GM21526 (cell line): ENCODE results near the gene PKP3.
"Not testable (repeated sequence)": the region's sequence is repeated elsewhere in the genome, so short reads cannot be mapped to it uniquely, and the experiment has no call there.

Source experiments
- ATAC-seq: cut with Tn5 transposase; IDR thresholded peaks from one replicate; pipeline ENCODE4 v1.9.1; 2021; ENCODE audit warnings: moderate library complexity; ENCODE audit not compliant: unreplicated experiment, low FRiP score

The PKP3 gene

GRCh38 chr11:408154-409007 is 14.4 kb downstream of the PKP3 start:
- ATAC-seq, result no peak

GRCh38 chr11:409008-409599 is 15.1 kb downstream of the PKP3 start:
- ATAC-seq, result no peak

GRCh38 chr11:409600-410483 is 15.8 kb downstream of the PKP3 start:
- ATAC-seq, result no peak

GRCh38 chr11:410711-411110 is 16.7 kb downstream of the PKP3 start:
- not testable (repeated sequence) for ATAC-seq

GRCh38 chr11:411520-411919 is 17.5 kb downstream of the PKP3 start:
- ATAC-seq, result not testable (repeated sequence)

GRCh38 chr11:412641-413119 is 18.7 kb downstream of the PKP3 start:
- no peak for ATAC-seq

- ATAC-seq, result no peak
These were observed 19.4 kb downstream of the PKP3 start for GRCh38 chr11:413120-414081.

- ATAC-seq, result no peak
These were observed 20.4 kb downstream of the PKP3 start for GRCh38 chr11:414318-414857.

- no peak for ATAC-seq
These were observed 21.6 kb downstream of the PKP3 start for GRCh38 chr11:415640-416041.

- ATAC-seq, result no peak
These were observed 22.2 kb downstream of the PKP3 start for GRCh38 chr11:416051-416756.

GRCh38 chr11:416757-417621 is 23.0 kb downstream of the PKP3 start:
- ATAC-seq, result no peak

- no peak for ATAC-seq
These were observed 23.8 kb downstream of the PKP3 start for GRCh38 chr11:417652-418342.

GRCh38 chr11:418343-419247 is 24.6 kb downstream of the PKP3 start:
- ATAC-seq, result no peak

GRCh38 chr11:419248-420005 is 25.4 kb downstream of the PKP3 start:
- ATAC-seq, result no peak

- ATAC-seq, result no peak
These were observed 26.3 kb downstream of the PKP3 start for GRCh38 chr11:420054-420910.
